Activated naive CD8-positive, alpha-beta T cell (primary cell): ENCODE results near the gene SYK.

ENCODE experiments used
- H3K27ac Mint-ChIP-seq: one replicate; pipeline ENCODE4 v1.8.0; 2021; ENCODE audit warnings: mixed read lengths
- H3K27me3 Mint-ChIP-seq: one replicate; pipeline ENCODE4 v1.8.0; 2021; ENCODE audit warnings: mixed read lengths
- H3K36me3 Mint-ChIP-seq: one replicate; pipeline ENCODE4 v1.8.0; 2021; ENCODE audit warnings: mixed read lengths
- H3K4me1 Mint-ChIP-seq: one replicate; pipeline ENCODE4 v1.8.0; 2021; ENCODE audit warnings: low read depth, mixed read lengths
- H3K4me3 Mint-ChIP-seq: one replicate; pipeline ENCODE4 v1.8.0; 2021; ENCODE audit warnings: mild to moderate bottlenecking, mixed read lengths
- H3K9me3 Mint-ChIP-seq: one replicate; pipeline ENCODE4 v1.8.0; 2021; ENCODE audit warnings: low read depth, mixed read lengths

Gene SYK

GRCh38 chr9:90826326-90827020, 24.9 kb downstream of the SYK start:
- peaks cover 6% of the 10 kb centered on the region for H3K27me3 Mint-ChIP-seq
- H3K36me3 Mint-ChIP-seq, result no peaks in the 10 kb centered on the region
- no peak overlapping the region for H3K4me3 Mint-ChIP-seq
- H3K9me3 Mint-ChIP-seq, result no peaks in the 10 kb centered on the region
- no peak overlapping the region for H3K27ac Mint-ChIP-seq
- H3K4me1 Mint-ChIP-seq, result no peaks in the 10 kb centered on the region

- Mint-ChIP-seq H3K4me3 (no peak overlapping the region), H3K4me1 (no peaks in the 10 kb centered on the region), H3K27ac (no peak overlapping the region), H3K9me3 (no peaks in the 10 kb centered on the region), H3K27me3 (peaks cover 4% of the 10 kb centered on the region), H3K36me3 (no peaks in the 10 kb centered on the region)
Observed at GRCh38 chr9:90827181-90827871, 25.7 kb downstream of the SYK start.

GRCh38 chr9:90830051-90830450, 28.4 kb downstream of the SYK start:
- Mint-ChIP-seq H3K27me3 (no peaks in the 10 kb centered on the region), H3K9me3 (no peaks in the 10 kb centered on the region), H3K36me3 (no peaks in the 10 kb centered on the region), H3K4me1 (no peaks in the 10 kb centered on the region), H3K4me3 (no peak overlapping the region), H3K27ac (no peak overlapping the region)

- H3K36me3 Mint-ChIP-seq, result no peaks in the 10 kb centered on the region
- H3K27ac Mint-ChIP-seq, result no peak overlapping the region
- no peaks in the 10 kb centered on the region for H3K4me1 Mint-ChIP-seq
- no peaks in the 10 kb centered on the region for H3K9me3 Mint-ChIP-seq
- H3K4me3 Mint-ChIP-seq, result no peak overlapping the region
- H3K27me3 Mint-ChIP-seq, result no peaks in the 10 kb centered on the region
Observed at GRCh38 chr9:90830977-90831376, 29.4 kb downstream of the SYK start.

GRCh38 chr9:90832261-90832660, 30.6 kb downstream of the SYK start:
- Mint-ChIP-seq H3K9me3 (no peaks in the 10 kb centered on the region), H3K4me1 (no peaks in the 10 kb centered on the region), H3K27me3 (no peaks in the 10 kb centered on the region), H3K27ac (no peak overlapping the region), H3K36me3 (no peaks in the 10 kb centered on the region), H3K4me3 (no peak overlapping the region)

- Mint-ChIP-seq H3K27ac (no peak overlapping the region), H3K27me3 (no peaks in the 10 kb centered on the region), H3K9me3 (no peaks in the 10 kb centered on the region), H3K4me3 (no peak overlapping the region), H3K36me3 (no peaks in the 10 kb centered on the region), H3K4me1 (no peaks in the 10 kb centered on the region)
Observed at GRCh38 chr9:90834828-90835595, 33.4 kb downstream of the SYK start.

- Mint-ChIP-seq H3K4me3 (no peak overlapping the region), H3K4me1 (no peaks in the 10 kb centered on the region), H3K9me3 (no peaks in the 10 kb centered on the region), H3K36me3 (no peaks in the 10 kb centered on the region), H3K27me3 (no peaks in the 10 kb centered on the region), H3K27ac (no peak overlapping the region)
Observed at GRCh38 chr9:90836411-90837080, 34.9 kb downstream of the SYK start.

GRCh38 chr9:90838098-90838497, 36.5 kb downstream of the SYK start:
- Mint-ChIP-seq H3K4me1 (no peaks in the 10 kb centered on the region), H3K9me3 (no peaks in the 10 kb centered on the region), H3K36me3 (no peaks in the 10 kb centered on the region), H3K27ac (no peak overlapping the region), H3K27me3 (no peaks in the 10 kb centered on the region), H3K4me3 (no peak overlapping the region)

GRCh38 chr9:90838581-90839154, 37.0 kb downstream of the SYK start:
- Mint-ChIP-seq H3K27me3 (no peaks in the 10 kb centered on the region), H3K36me3 (no peaks in the 10 kb centered on the region), H3K4me1 (no peaks in the 10 kb centered on the region), H3K27ac (no peak overlapping the region), H3K4me3 (no peak overlapping the region), H3K9me3 (no peaks in the 10 kb centered on the region)

- H3K4me3 Mint-ChIP-seq, result no peak overlapping the region
- H3K27me3 Mint-ChIP-seq, result no peaks in the 10 kb centered on the region
- no peak overlapping the region for H3K27ac Mint-ChIP-seq
- H3K9me3 Mint-ChIP-seq, result no peaks in the 10 kb centered on the region
- H3K4me1 Mint-ChIP-seq, result no peaks in the 10 kb centered on the region
- no peaks in the 10 kb centered on the region for H3K36me3 Mint-ChIP-seq
Observed at GRCh38 chr9:90839183-90839728, 37.6 kb downstream of the SYK start.

GRCh38 chr9:90840696-90841095, 39.1 kb downstream of the SYK start:
- Mint-ChIP-seq H3K4me1 (no peaks in the 10 kb centered on the region), H3K4me3 (no peak overlapping the region), H3K27ac (no peak overlapping the region), H3K27me3 (no peaks in the 10 kb centered on the region), H3K9me3 (no peaks in the 10 kb centered on the region), H3K36me3 (no peaks in the 10 kb centered on the region)

- Mint-ChIP-seq H3K27ac (no peak overlapping the region), H3K9me3 (no peaks in the 10 kb centered on the region), H3K36me3 (no peaks in the 10 kb centered on the region), H3K4me3 (no peak overlapping the region), H3K4me1 (no peaks in the 10 kb centered on the region), H3K27me3 (no peaks in the 10 kb centered on the region)
Observed at GRCh38 chr9:90841213-90841612, 39.6 kb downstream of the SYK start.

- Mint-ChIP-seq H3K4me1 (no peaks in the 10 kb centered on the region), H3K27me3 (no peaks in the 10 kb centered on the region), H3K4me3 (no peak overlapping the region), H3K27ac (no peak overlapping the region), H3K9me3 (no peaks in the 10 kb centered on the region), H3K36me3 (no peaks in the 10 kb centered on the region)
Observed at GRCh38 chr9:90841615-90842014, 40.0 kb downstream of the SYK start.

- Mint-ChIP-seq H3K9me3 (no peaks in the 10 kb centered on the region), H3K27ac (no peak overlapping the region), H3K36me3 (no peaks in the 10 kb centered on the region), H3K4me1 (no peaks in the 10 kb centered on the region), H3K4me3 (no peak overlapping the region), H3K27me3 (no peaks in the 10 kb centered on the region)
Observed at GRCh38 chr9:90842176-90842777, 40.7 kb downstream of the SYK start.
